ENCODE measurements around the gene CLCN5.

GRCh38 chrX:49988143-49988542, 65.7 kb downstream of the CLCN5 start:
- TF ChIP-seq MAFK (conservative IDR thresholded peaks at IDR 0.05 in 1 of 2, IDR thresholded peaks at IDR 0.05 in 1 of 2; ENCODE audit: low read length in 2 of 2) (no peak), RELA (CRISPR knock-in tag; IDR thresholded peaks at IDR 0.05) (no peak), ZBTB7A (CRISPR knock-in tag; IDR thresholded peaks at IDR 0.05) (no peak), TAF1 (CRISPR knock-in tag; IDR thresholded peaks at IDR 0.05) (no peak)
- TF ChIP-seq, protein P1, sequence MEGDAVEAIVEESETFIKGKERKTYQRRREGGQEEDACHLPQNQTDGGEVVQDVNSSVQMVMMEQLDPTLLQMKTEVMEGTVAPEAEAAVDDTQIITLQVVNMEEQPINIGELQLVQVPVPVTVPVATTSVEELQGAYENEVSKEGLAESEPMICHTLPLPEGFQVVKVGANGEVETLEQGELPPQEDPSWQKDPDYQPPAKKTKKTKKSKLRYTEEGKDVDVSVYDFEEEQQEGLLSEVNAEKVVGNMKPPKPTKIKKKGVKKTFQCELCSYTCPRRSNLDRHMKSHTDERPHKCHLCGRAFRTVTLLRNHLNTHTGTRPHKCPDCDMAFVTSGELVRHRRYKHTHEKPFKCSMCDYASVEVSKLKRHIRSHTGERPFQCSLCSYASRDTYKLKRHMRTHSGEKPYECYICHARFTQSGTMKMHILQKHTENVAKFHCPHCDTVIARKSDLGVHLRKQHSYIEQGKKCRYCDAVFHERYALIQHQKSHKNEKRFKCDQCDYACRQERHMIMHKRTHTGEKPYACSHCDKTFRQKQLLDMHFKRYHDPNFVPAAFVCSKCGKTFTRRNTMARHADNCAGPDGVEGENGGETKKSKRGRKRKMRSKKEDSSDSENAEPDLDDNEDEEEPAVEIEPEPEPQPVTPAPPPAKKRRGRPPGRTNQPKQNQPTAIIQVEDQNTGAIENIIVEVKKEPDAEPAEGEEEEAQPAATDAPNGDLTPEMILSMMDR (CRISPR knock-in tag; IDR thresholded peaks at IDR 0.05): no peak
